DMS 273 treated with DMSO at 0.1 percent for 48 hours (cell line): ENCODE measurements around the gene RTF2.

Source experiments
- DNase-seq: peaks from one replicate; lab custom pipeline; 2025; lab: John Stamatoyannopoulos, UW

The RTF2 gene

GRCh38 chr20:56468316-56469076, at the start of gene RTF2:
Gene RTF2, plus strand, starts transcription at chr20:56468627. Its CDS starts 71 bp downstream, at chr20:56468698.
- DNase-seq, result peak; percentile 80

GRCh38 chr20:56420028-56420427, 48.4 kb upstream of the RTF2 start:
- DNase-seq, result no peak

- no peak for DNase-seq
These were observed 47.3 kb upstream of the RTF2 start for GRCh38 chr20:56420940-56421688.

- DNase-seq, result no peak
These were observed 46.2 kb upstream of the RTF2 start for GRCh38 chr20:56422076-56422823.

- DNase-seq, result no peak
These were observed 45.6 kb upstream of the RTF2 start for GRCh38 chr20:56422824-56423189.

- no peak for DNase-seq
These were observed 45.2 kb upstream of the RTF2 start for GRCh38 chr20:56423211-56423610.

- DNase-seq, result no peak
These were observed 44.5 kb upstream of the RTF2 start for GRCh38 chr20:56423886-56424285.

GRCh38 chr20:56424931-56425330, 43.5 kb upstream of the RTF2 start:
- DNase-seq, result no peak

- DNase-seq, result no peak
These were observed 42.4 kb upstream of the RTF2 start for GRCh38 chr20:56426026-56426425.

GRCh38 chr20:56426926-56427325, 41.5 kb upstream of the RTF2 start:
- DNase-seq, result no peak

GRCh38 chr20:56427797-56428196, 40.6 kb upstream of the RTF2 start:
- no peak for DNase-seq

GRCh38 chr20:56428410-56428809, 40.0 kb upstream of the RTF2 start:
- DNase-seq, result no peak

GRCh38 chr20:56428881-56429280, 39.5 kb upstream of the RTF2 start:
- no peak for DNase-seq

GRCh38 chr20:56429502-56429901, 38.9 kb upstream of the RTF2 start:
- no peak for DNase-seq

GRCh38 chr20:56429941-56430340, 38.5 kb upstream of the RTF2 start:
- no peak for DNase-seq

GRCh38 chr20:56430461-56430860, 38.0 kb upstream of the RTF2 start:
- DNase-seq, result no peak

- DNase-seq, result no peak
These were observed 37.5 kb upstream of the RTF2 start for GRCh38 chr20:56430957-56431356.

- DNase-seq, result no peak
These were observed 37.0 kb upstream of the RTF2 start for GRCh38 chr20:56431471-56431870.

- DNase-seq, result no peak
These were observed 35.1 kb upstream of the RTF2 start for GRCh38 chr20:56433221-56433879.

- DNase-seq, result no peak
These were observed 34.6 kb upstream of the RTF2 start for GRCh38 chr20:56433880-56434255.

GRCh38 chr20:56437196-56437960, 31.0 kb upstream of the RTF2 start:
- DNase-seq, result no peak

GRCh38 chr20:56438284-56438683, 30.1 kb upstream of the RTF2 start:
- DNase-seq, result no peak
